Testis (tissue), 2 donors: ENCODE data around the gene NCBP2.

Experiments used
- CTCF ChIP-seq, 3 experiments: fragments of 450-650 bp in 2 of 3; fragments of 200-600 bp in 1 of 3; sonication (generic) in 1 of 3; IDR thresholded peaks; one replicate each; pipeline ENCODE4 v1.5.1; 2016 to 2019; ENCODE audit warnings: antibody characterized with exemption in 3 of 3, mild to moderate bottlenecking in 2 of 3, moderate library complexity in 1 of 3
- POLR2A ChIP-seq: fragments of 450-650 bp; IDR thresholded peaks from one replicate; pipeline ENCODE4 v1.6.1; 2017; ENCODE audit warnings: antibody characterized with exemption, mild to moderate bottlenecking, moderate library complexity

GRCh38 chr3:196965112-196965803, 22.9 kb upstream of the NCBP2 start:
- no peak for TF ChIP-seq CTCF (IDR thresholded peaks at IDR 0.05)
- TF ChIP-seq POLR2A: no peak
